ENCODE measurements around the gene GNAO1. TPM values are rescaled to one million over a fixed set of nuclear protein-coding genes. Genes with fewer than 3 reads are reported as not detected.

The GNAO1 gene
- total RNA-seq, 1 experiment from 2014 or later, result not detected

GRCh38 chr16:56382459-56382858 is 191.2 kb downstream of the GNAO1 start:
- Histone ChIP-seq H3K4me1 (ENCODE audit: insufficient read depth, low read length, poor library complexity, severe bottlenecking) (no peaks in the 10 kb centered on the region), H3K27me3 (replicated peaks; ENCODE audit: insufficient read depth, low read depth, low read length, poor library complexity) (no peaks in the 10 kb centered on the region), H3K36me3 (ENCODE audit: insufficient read depth, low read length, poor library complexity, severe bottlenecking) (peaks cover 18% of the 10 kb centered on the region), H3K4me3 (ENCODE audit: low read depth, low read length, poor library complexity, severe bottlenecking) (no peak overlapping the region), H3K27ac (ENCODE audit: low read depth, low read length, poor library complexity, severe bottlenecking) (no peak overlapping the region), H3K9me3 (ENCODE audit: low read depth, low read length, poor library complexity, severe bottlenecking) (peaks cover 9% of the 10 kb centered on the region)
- intact Hi-C loops (cut with micrococcal nuclease; ENCODE audit: unreplicated experiment), result no loop called here
- DNase-seq (ENCODE audit: low spot score), result no peak
- ChIA-PET POLR2A (ENCODE audit: low non-redundant PET) (no interaction called here), CTCF (no interaction called here)
- TF ChIP-seq EZH2 (IDR thresholded peaks at IDR 0.05; ENCODE audit: borderline replicate concordance, low read depth, low read length, poor library complexity, severe bottlenecking), result no peak
- TF ChIP-seq, protein P1, sequence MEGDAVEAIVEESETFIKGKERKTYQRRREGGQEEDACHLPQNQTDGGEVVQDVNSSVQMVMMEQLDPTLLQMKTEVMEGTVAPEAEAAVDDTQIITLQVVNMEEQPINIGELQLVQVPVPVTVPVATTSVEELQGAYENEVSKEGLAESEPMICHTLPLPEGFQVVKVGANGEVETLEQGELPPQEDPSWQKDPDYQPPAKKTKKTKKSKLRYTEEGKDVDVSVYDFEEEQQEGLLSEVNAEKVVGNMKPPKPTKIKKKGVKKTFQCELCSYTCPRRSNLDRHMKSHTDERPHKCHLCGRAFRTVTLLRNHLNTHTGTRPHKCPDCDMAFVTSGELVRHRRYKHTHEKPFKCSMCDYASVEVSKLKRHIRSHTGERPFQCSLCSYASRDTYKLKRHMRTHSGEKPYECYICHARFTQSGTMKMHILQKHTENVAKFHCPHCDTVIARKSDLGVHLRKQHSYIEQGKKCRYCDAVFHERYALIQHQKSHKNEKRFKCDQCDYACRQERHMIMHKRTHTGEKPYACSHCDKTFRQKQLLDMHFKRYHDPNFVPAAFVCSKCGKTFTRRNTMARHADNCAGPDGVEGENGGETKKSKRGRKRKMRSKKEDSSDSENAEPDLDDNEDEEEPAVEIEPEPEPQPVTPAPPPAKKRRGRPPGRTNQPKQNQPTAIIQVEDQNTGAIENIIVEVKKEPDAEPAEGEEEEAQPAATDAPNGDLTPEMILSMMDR (conservative IDR thresholded peaks at IDR 0.05; ENCODE audit: low read depth, low read length), result no peak
- BruUV-seq (replicated peaks), result no TSS peak

- POLR2A ChIA-PET (ENCODE audit: low non-redundant PET), result no interaction called here
- BruUV-seq (replicated peaks), result no TSS peak
- no peaks in the 10 kb centered on the region for H3K27me3 ChIP-seq (replicated peaks; ENCODE audit: insufficient read depth, low read depth, low read length, poor library complexity)
- peaks cover 9% of the 10 kb centered on the region for H3K9me3 ChIP-seq (ENCODE audit: low read depth, low read length, poor library complexity, severe bottlenecking)
- H3K27ac ChIP-seq (ENCODE audit: low read depth, low read length, poor library complexity, severe bottlenecking), result no peak overlapping the region
- no peaks in the 10 kb centered on the region for H3K4me1 ChIP-seq (ENCODE audit: insufficient read depth, low read length, poor library complexity, severe bottlenecking)
- DNase-seq (ENCODE audit: low spot score), result no peak
- no peak overlapping the region for H3K4me3 ChIP-seq (ENCODE audit: low read depth, low read length, poor library complexity, severe bottlenecking)
- H3K36me3 ChIP-seq (ENCODE audit: insufficient read depth, low read length, poor library complexity, severe bottlenecking), result peaks cover 20% of the 10 kb centered on the region
- CTCF ChIA-PET, result no interaction called here
- no peak for TF ChIP-seq EZH2 (IDR thresholded peaks at IDR 0.05; ENCODE audit: borderline replicate concordance, low read depth, low read length, poor library complexity, severe bottlenecking)
- TF ChIP-seq, protein P1 (conservative IDR thresholded peaks at IDR 0.05; ENCODE audit: low read depth, low read length), result no peak
- intact Hi-C loops (cut with micrococcal nuclease; ENCODE audit: unreplicated experiment), result no loop called here
These were observed 191.6 kb downstream of the GNAO1 start for GRCh38 chr16:56382901-56383355.

DNA sequence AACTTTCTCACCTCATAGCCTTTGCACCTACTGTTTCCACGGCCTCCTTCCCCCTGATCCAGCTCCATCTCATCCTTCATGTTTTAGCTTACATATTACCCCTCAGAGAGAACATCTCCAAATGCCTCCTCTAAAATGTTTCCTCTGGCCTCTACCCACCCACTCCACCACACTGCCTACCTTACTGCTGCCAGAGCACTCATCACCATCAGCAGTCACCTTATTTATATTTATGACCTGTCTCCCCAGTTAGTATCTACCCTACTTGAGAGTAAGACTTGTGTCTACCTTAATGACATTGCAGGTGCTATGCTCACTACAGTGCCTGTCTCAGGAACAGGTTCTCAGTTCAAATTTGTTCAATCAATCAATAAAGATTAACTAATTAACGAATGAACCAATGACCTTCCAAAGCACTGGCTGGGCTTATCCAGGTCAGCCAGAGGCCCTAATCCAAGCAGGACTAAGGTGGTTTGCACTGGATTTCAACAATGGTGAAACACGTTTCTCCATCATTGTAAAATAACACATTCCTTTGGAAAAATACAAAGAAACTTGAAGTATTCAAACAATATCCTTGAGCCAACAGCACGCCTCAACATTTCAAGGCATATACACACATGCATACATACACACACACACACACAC is 192.9 kb downstream of the GNAO1 start:
- H3K9me3 ChIP-seq (ENCODE audit: low read depth, low read length, poor library complexity, severe bottlenecking), result peaks cover 9% of the 10 kb centered on the region
- TF ChIP-seq, protein P1 (conservative IDR thresholded peaks at IDR 0.05; ENCODE audit: low read depth, low read length), result no peak
- TF ChIP-seq EZH2 (IDR thresholded peaks at IDR 0.05; ENCODE audit: borderline replicate concordance, low read depth, low read length, poor library complexity, severe bottlenecking), result no peak
- H3K4me1 ChIP-seq (ENCODE audit: insufficient read depth, low read length, poor library complexity, severe bottlenecking), result no peaks in the 10 kb centered on the region
- DNase-seq (ENCODE audit: low spot score), result no peak
- ChIA-PET POLR2A (ENCODE audit: low non-redundant PET) (no interaction called here), CTCF (no interaction called here)
- H3K27ac ChIP-seq (ENCODE audit: low read depth, low read length, poor library complexity, severe bottlenecking), result no peak overlapping the region
- no peaks in the 10 kb centered on the region for H3K27me3 ChIP-seq (replicated peaks; ENCODE audit: insufficient read depth, low read depth, low read length, poor library complexity)
- H3K36me3 ChIP-seq (ENCODE audit: insufficient read depth, low read length, poor library complexity, severe bottlenecking), result peaks cover 24% of the 10 kb centered on the region
- no peak overlapping the region for H3K4me3 ChIP-seq (ENCODE audit: low read depth, low read length, poor library complexity, severe bottlenecking)
- intact Hi-C loops (cut with micrococcal nuclease; ENCODE audit: unreplicated experiment), result no loop called here
- no TSS peak for BruUV-seq (replicated peaks)
